Type B pancreatic cell (in vitro differentiated cells): ENCODE data around the gene HSD17B7. TPM values are rescaled to one million over a fixed set of nuclear protein-coding genes. Genes with fewer than 3 reads are reported as not detected.
"Not testable (repeated sequence)": the region's sequence is repeated elsewhere in the genome, so short reads cannot be mapped to it uniquely, and the experiment has no call there.

ENCODE experiments used
- DNase-seq: peaks from one replicate; pipeline ENCODE4 v3.0.0; 2021; ENCODE audit warnings: mixed read lengths; ENCODE audit not compliant: unreplicated experiment; ENCODE audit errors: extremely low spot score
- H3K27ac Mint-ChIP-seq: 2 replicates; pipeline ENCODE4 v1.8.0; 2021; ENCODE audit warnings: mild to moderate bottlenecking, mixed read lengths
- H3K27me3 Mint-ChIP-seq: 2 replicates; pipeline ENCODE4 v1.8.0; 2021; ENCODE audit warnings: mixed read lengths
- H3K36me3 Mint-ChIP-seq: 2 replicates; pipeline ENCODE4 v1.8.0; 2021; ENCODE audit warnings: mixed read lengths
- H3K4me1 Mint-ChIP-seq: one replicate; pipeline ENCODE4 v1.8.0; 2021; ENCODE audit warnings: mixed read lengths; ENCODE audit not compliant: unreplicated experiment
- H3K4me3 Mint-ChIP-seq: 2 replicates; pipeline ENCODE4 v1.8.0; 2021; ENCODE audit warnings: mild to moderate bottlenecking, mixed read lengths
- H3K9me3 Mint-ChIP-seq: 2 replicates; pipeline ENCODE4 v1.8.0; 2021; ENCODE audit warnings: mixed read lengths
- CTCF ChIP-seq: fragments of 200-600 bp; sonication (generic); conservative IDR thresholded peaks from 2 replicates; pipeline ENCODE4 v1.5.0; 2021; ENCODE audit warnings: antibody characterized with exemption, mild to moderate bottlenecking
- total RNA-seq: library from RNA; stranded (reverse); gene quantifications from 2 replicates; pipeline ENCODE4 v1.2.1, GENCODE V29; 2021; ENCODE audit warnings: low replicate concordance

HSD17B7 gene
- total RNA-seq, 1 donor from 2014 or later = 21.7 TPM

GRCh38 chr1:162772571-162773154, 17.8 kb upstream of the HSD17B7 start:
- H3K9me3 Mint-ChIP-seq = no peaks in the 10 kb centered on the region
- H3K36me3 Mint-ChIP-seq = no peaks in the 10 kb centered on the region
- H3K4me1 Mint-ChIP-seq = no peaks in the 10 kb centered on the region
- no peak for DNase-seq
- no peak overlapping the region for H3K27ac Mint-ChIP-seq
- H3K4me3 Mint-ChIP-seq = no peak overlapping the region
- no peaks in the 10 kb centered on the region for H3K27me3 Mint-ChIP-seq
- no peak for TF ChIP-seq CTCF

- H3K9me3 Mint-ChIP-seq = no peaks in the 10 kb centered on the region
- no peaks in the 10 kb centered on the region for H3K27me3 Mint-ChIP-seq
- no peaks in the 10 kb centered on the region for H3K36me3 Mint-ChIP-seq
- no peak overlapping the region for H3K27ac Mint-ChIP-seq
- TF ChIP-seq CTCF = no peak
- H3K4me1 Mint-ChIP-seq = no peaks in the 10 kb centered on the region
- no peak for DNase-seq
- H3K4me3 Mint-ChIP-seq = no peak overlapping the region
These were observed 16.5 kb upstream of the HSD17B7 start for GRCh38 chr1:162774007-162774406.

- TF ChIP-seq CTCF = no peak
- H3K36me3 Mint-ChIP-seq = peaks cover 13% of the 10 kb centered on the region
- DNase-seq = no peak
- no peak overlapping the region for H3K4me3 Mint-ChIP-seq
- no peaks in the 10 kb centered on the region for H3K27me3 Mint-ChIP-seq
- no peaks in the 10 kb centered on the region for H3K4me1 Mint-ChIP-seq
- no peaks in the 10 kb centered on the region for H3K9me3 Mint-ChIP-seq
- H3K27ac Mint-ChIP-seq = no peak overlapping the region
These were observed 11.5 kb upstream of the HSD17B7 start for GRCh38 chr1:162779043-162779442.

- TF ChIP-seq CTCF = no peak
- Mint-ChIP-seq H3K36me3 (peaks cover 13% of the 10 kb centered on the region), H3K4me3 (no peak overlapping the region), H3K4me1 (peaks cover 4% of the 10 kb centered on the region), H3K9me3 (no peaks in the 10 kb centered on the region), H3K27me3 (no peaks in the 10 kb centered on the region), H3K27ac (no peak overlapping the region)
- no peak for DNase-seq
These were observed 7.8 kb upstream of the HSD17B7 start for GRCh38 chr1:162782671-162783070.

- not testable (repeated sequence) for H3K27ac Mint-ChIP-seq, H3K27me3 Mint-ChIP-seq, H3K4me1 Mint-ChIP-seq, H3K9me3 Mint-ChIP-seq, H3K4me3 Mint-ChIP-seq, DNase-seq
- H3K36me3 Mint-ChIP-seq = peaks cover 11% of the 10 kb centered on the region
These were observed 5.6 kb upstream of the HSD17B7 start for GRCh38 chr1:162784926-162785325.

GRCh38 chr1:162788783-162789182, 1.7 kb upstream of the HSD17B7 start:
- H3K4me3 Mint-ChIP-seq, H3K9me3 Mint-ChIP-seq, H3K27me3 Mint-ChIP-seq, H3K4me1 Mint-ChIP-seq, DNase-seq, H3K36me3 Mint-ChIP-seq: not testable (repeated sequence)
- peak overlapping the region; percentile 46 for H3K27ac Mint-ChIP-seq

- H3K9me3 Mint-ChIP-seq, DNase-seq, H3K27me3 Mint-ChIP-seq, H3K36me3 Mint-ChIP-seq, H3K4me1 Mint-ChIP-seq: not testable (repeated sequence)
- Mint-ChIP-seq H3K4me3 (peak overlapping the region; percentile 93), H3K27ac (peak overlapping the region; percentile 91)
These were observed 469 bp downstream of the HSD17B7 start for GRCh38 chr1:162790985-162791357.

- not testable (repeated sequence) for H3K36me3 Mint-ChIP-seq, H3K27ac Mint-ChIP-seq, DNase-seq, H3K27me3 Mint-ChIP-seq, H3K9me3 Mint-ChIP-seq, H3K4me1 Mint-ChIP-seq, H3K4me3 Mint-ChIP-seq
These were observed 3.8 kb downstream of the HSD17B7 start for GRCh38 chr1:162794284-162794683.

GRCh38 chr1:162796617-162797279, 6.2 kb downstream of the HSD17B7 start:
- DNase-seq, H3K9me3 Mint-ChIP-seq, H3K4me1 Mint-ChIP-seq, H3K4me3 Mint-ChIP-seq, H3K27ac Mint-ChIP-seq, H3K27me3 Mint-ChIP-seq: not testable (repeated sequence)
- H3K36me3 Mint-ChIP-seq = peaks cover 12% of the 10 kb centered on the region
